Spleen (tissue), 11 donors: ENCODE results near the gene PLS1. TPM values are rescaled to one million over a fixed set of nuclear protein-coding genes. Genes with fewer than 3 reads are reported as not detected.

Experiments
- DNase-seq: peaks from one replicate; pipeline ENCODE4 v3.0.0-alpha.2; 2020
- H3K27ac ChIP-seq, 8 donors: fragments of 200-600 bp; sonication (generic) in 7 of 8; 1 replicate in 4 of 8; 2 replicates in 4 of 8; pipeline versions ENCODE4 v1.5.0 to v1.8.0; 2016 to 2021; ENCODE audit warnings: inconsistent platforms in 4 of 8, mild to moderate bottlenecking in 4 of 8, moderate library complexity in 1 of 8
- H3K27me3 ChIP-seq, 7 donors: fragments of 200-600 bp; sonication (generic) in 6 of 7; replicated peaks in 1 of 7; 1 replicate in 4 of 7; 2 replicates in 3 of 7; pipeline versions ENCODE4 v1.5.0 to v1.8.0; 2016 to 2021; ENCODE audit warnings: inconsistent platforms in 3 of 7, mild to moderate bottlenecking in 1 of 7
- H3K36me3 ChIP-seq, 6 donors: fragments of 200-600 bp; sonication (generic) in 5 of 6; 1 replicate in 4 of 6; 2 replicates in 2 of 6; pipeline versions ENCODE4 v1.5.0 to v1.8.0; 2016 to 2021; ENCODE audit warnings: inconsistent platforms in 2 of 6
- H3K4me1 ChIP-seq, 6 donors: fragments of 200-600 bp; sonication (generic) in 5 of 6; 1 replicate in 3 of 6; 2 replicates in 3 of 6; pipeline versions ENCODE4 v1.5.0 to v1.8.0; 2016 to 2021; ENCODE audit warnings: inconsistent platforms in 3 of 6
- H3K4me3 ChIP-seq, 8 donors: fragments of 200-600 bp; sonication (generic) in 7 of 8; 1 replicate in 4 of 8; 2 replicates in 4 of 8; pipeline versions ENCODE4 v1.5.0 to v1.8.0; 2016 to 2021; ENCODE audit warnings: inconsistent platforms in 4 of 8, mild to moderate bottlenecking in 4 of 8, moderate library complexity in 2 of 8
- H3K9me3 ChIP-seq, 8 donors: fragments of 200-600 bp; sonication (generic) in 7 of 8; 1 replicate in 4 of 8; 2 replicates in 4 of 8; pipeline versions ENCODE4 v1.5.0 to v1.8.0; 2016 to 2021; ENCODE audit warnings: inconsistent platforms in 4 of 8
- POLR2A ChIP-seq, 3 donors: fragments of 450-650 bp; IDR thresholded peaks; one replicate each; pipeline ENCODE4 v1.5.1; 2017; ENCODE audit warnings: antibody characterized with exemption in 3 of 3, mild to moderate bottlenecking in 1 of 3
- POLR2AphosphoS5 ChIP-seq, 3 donors: sonication (generic); formaldehyde crosslinking; IDR thresholded peaks; one replicate each; pipeline ENCODE4 v1.5.1; 2017; ENCODE audit warnings: antibody characterized with exemption in 3 of 3
- WGBS, 5 donors: extraction: QIAGEN DNeasy Blood & Tissue Kit in 3 of 5; methylation state at CpG; one replicate each; pipeline versions ENCODE4 v1.1.5 to v1.1.7; 2013 to 2018; 5-methylcytosine and 5-hydroxymethylcytosine counted together
- intact Hi-C: fragments of 100-400 bp; cut with DNase I; formaldehyde crosslinking; loops from one replicate; pipeline ENCODE4 v1.15.0; 2023; ENCODE audit warnings: low total_unique reads
- polyA plus RNA-seq, 3 donors: library from polyadenylated mRNA; stranded (reverse); fragments of 200-250 nt; gene quantifications; one replicate each; pipeline ENCODE4 v1.2.1, GENCODE V29; 2013
- total RNA-seq, 7 donors: library from RNA; depleted of rRNA in 3 of 7; stranded (reverse); fragments of >200 nt in 3 of 7; fragmentation: NEBNext Ultra II Directional in 4 of 7; extraction: Animal tissue kit (Norgen Biotek cat#: 25700) in 4 of 7; gene quantifications; one replicate each; pipeline versions ENCODE4 v1.1.0 to v1.2.1, GENCODE V29; 2016 to 2021
- TF ChIP-seq, protein P1 (sequence below), 11 experiments: fragments of 200-600 bp in 7 of 11; fragments of 450-650 bp in 4 of 11; sonication (generic) in 4 of 11; IDR thresholded peaks in 8 of 11; conservative IDR thresholded peaks in 3 of 11; 1 replicate in 7 of 11; 2 replicates in 4 of 11; pipeline versions ENCODE4 v1.4.0 to v1.8.0; 2016 to 2021; ENCODE audit warnings: antibody characterized with exemption in 11 of 11, inconsistent platforms in 4 of 11, mild to moderate bottlenecking in 1 of 11
- donor health status: healthy with polysubstance abuse.
- donor health status: DM: no; HTN: no; CAD: no; lungs with moderate emphysema.
- donor health status: DM: no; HTN: no; CAD: no.
- donor health status: Bipolar disorder and iron deficiency.
- donor health status: healthy.
- donor health status: DM: no; HTN: no; CAD: no.
- donor health status: DM: yes; HTN: yes; CAD: no.

Gene PLS1
- total and polyA plus RNA-seq, 10 donors, result 0.09 to 3.0 (median 1.2) TPM

DNA sequence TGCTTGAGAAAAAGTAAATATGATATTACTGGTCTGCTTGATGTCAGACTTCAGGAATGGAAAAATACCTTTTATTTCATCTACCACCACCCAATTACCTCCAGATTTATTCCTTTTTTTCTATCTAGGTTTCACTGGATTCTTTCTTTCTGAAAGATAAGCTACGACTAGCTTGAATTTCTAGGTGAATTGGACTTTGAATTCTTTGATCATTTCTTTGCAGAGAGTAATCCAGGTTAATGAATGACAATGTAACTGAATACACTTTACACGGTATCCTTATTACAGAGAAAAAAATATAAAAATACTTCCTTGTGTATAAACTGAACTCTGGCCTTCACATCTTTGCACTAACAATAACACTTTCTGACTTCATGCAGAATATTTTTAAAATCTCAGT lies 68.1 kb downstream of the PLS1 start:
- TF ChIP-seq, protein P1, sequence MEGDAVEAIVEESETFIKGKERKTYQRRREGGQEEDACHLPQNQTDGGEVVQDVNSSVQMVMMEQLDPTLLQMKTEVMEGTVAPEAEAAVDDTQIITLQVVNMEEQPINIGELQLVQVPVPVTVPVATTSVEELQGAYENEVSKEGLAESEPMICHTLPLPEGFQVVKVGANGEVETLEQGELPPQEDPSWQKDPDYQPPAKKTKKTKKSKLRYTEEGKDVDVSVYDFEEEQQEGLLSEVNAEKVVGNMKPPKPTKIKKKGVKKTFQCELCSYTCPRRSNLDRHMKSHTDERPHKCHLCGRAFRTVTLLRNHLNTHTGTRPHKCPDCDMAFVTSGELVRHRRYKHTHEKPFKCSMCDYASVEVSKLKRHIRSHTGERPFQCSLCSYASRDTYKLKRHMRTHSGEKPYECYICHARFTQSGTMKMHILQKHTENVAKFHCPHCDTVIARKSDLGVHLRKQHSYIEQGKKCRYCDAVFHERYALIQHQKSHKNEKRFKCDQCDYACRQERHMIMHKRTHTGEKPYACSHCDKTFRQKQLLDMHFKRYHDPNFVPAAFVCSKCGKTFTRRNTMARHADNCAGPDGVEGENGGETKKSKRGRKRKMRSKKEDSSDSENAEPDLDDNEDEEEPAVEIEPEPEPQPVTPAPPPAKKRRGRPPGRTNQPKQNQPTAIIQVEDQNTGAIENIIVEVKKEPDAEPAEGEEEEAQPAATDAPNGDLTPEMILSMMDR (IDR thresholded peaks at IDR 0.05 in 8 of 11, conservative IDR thresholded peaks at IDR 0.05 in 3 of 11), result no peak
- TF ChIP-seq POLR2AphosphoS5 (IDR thresholded peaks at IDR 0.05) (no peak), POLR2A (IDR thresholded peaks at IDR 0.05) (no peak)
- no peak overlapping the region for H3K27ac ChIP-seq
- no peaks in the 10 kb centered on the region for H3K9me3 ChIP-seq

DNA sequence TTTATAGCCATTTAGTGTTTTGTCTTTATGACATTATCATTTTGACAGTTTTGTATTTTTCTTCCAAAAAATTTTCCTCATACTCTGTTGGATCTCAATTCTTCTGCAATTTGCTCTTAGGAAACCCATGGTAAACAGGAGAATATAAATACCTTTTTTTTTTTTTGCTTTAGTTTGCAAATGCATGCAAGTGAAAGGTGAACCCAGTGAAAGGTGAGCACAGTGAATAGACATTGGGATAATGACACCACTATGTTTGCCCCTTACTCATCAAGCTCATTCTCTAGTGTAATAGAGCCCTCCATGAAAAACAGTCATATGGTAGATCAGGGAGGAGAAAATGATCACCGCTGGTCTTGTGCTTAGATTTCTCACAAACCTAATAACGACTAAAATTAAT lies 68.6 kb downstream of the PLS1 start:
- 78 to 89% (median 84%) methylated on average over 2 of the region's 2 CpGs for WGBS, 5 donors
- H3K4me3 ChIP-seq, result no peak overlapping the region
- H3K27me3 ChIP-seq, result no peaks in the 10 kb centered on the region
- DNase-seq, result no peak
- intact Hi-C loops, result no loop called here
- no peak for TF ChIP-seq POLR2A (IDR thresholded peaks at IDR 0.05)
- TF ChIP-seq POLR2AphosphoS5 (IDR thresholded peaks at IDR 0.05), result no peak
- TF ChIP-seq, protein P1 (IDR thresholded peaks at IDR 0.05 in 8 of 11, conservative IDR thresholded peaks at IDR 0.05 in 3 of 11), result no peak
- H3K36me3 ChIP-seq, result no peaks in the 10 kb centered on the region
- no peaks in the 10 kb centered on the region for H3K4me1 ChIP-seq
- H3K27ac ChIP-seq, result no peak overlapping the region
- no peaks in the 10 kb centered on the region for H3K9me3 ChIP-seq

More for the DNA sequence above, 68.1 kb downstream of the PLS1 start:
- intact Hi-C loops, result no loop called here
- H3K4me1 ChIP-seq, result no peaks in the 10 kb centered on the region
- H3K36me3 ChIP-seq, result no peaks in the 10 kb centered on the region
- no peak for DNase-seq
- no peaks in the 10 kb centered on the region for H3K27me3 ChIP-seq
- H3K4me3 ChIP-seq, result no peak overlapping the region
- 59 to 94% (median 87%) methylated on average over 2 of the region's 2 CpGs for WGBS, 5 donors

DNA sequence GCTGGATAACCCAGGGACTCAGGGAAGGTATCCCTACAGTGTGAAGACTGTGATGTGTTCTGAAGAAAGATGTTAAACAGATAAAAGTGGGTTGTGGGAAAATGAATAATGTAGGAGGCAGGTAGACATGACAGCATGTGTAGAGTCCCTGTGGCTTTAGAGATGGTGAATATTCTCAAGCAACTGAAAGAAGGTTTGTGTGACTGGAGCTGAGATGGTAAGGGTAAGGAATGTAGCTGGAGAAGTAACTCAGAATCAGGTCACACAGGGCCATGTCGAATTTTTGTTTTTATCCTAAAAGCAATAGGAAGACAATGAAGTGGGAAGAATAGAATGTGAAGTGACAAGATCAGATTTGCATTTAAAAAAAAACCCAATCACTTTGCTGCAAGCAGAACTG lies 73.9 kb downstream of the PLS1 start:
- H3K36me3 ChIP-seq, result no peaks in the 10 kb centered on the region
- no peak overlapping the region for H3K4me3 ChIP-seq
- no peaks in the 10 kb centered on the region for H3K9me3 ChIP-seq
- no peaks in the 10 kb centered on the region for H3K4me1 ChIP-seq
- 45 to 70% (median 63%) methylated on average over 1 of the region's 1 CpG for WGBS, 5 donors
- intact Hi-C loops, result no loop called here
- H3K27me3 ChIP-seq, result no peaks in the 10 kb centered on the region
- TF ChIP-seq POLR2A (IDR thresholded peaks at IDR 0.05) (no peak), POLR2AphosphoS5 (IDR thresholded peaks at IDR 0.05) (no peak)
- TF ChIP-seq, protein P1 (IDR thresholded peaks at IDR 0.05 in 8 of 11, conservative IDR thresholded peaks at IDR 0.05 in 3 of 11), result no peak
- DNase-seq, result no peak
- H3K27ac ChIP-seq, result no peak overlapping the region

DNA sequence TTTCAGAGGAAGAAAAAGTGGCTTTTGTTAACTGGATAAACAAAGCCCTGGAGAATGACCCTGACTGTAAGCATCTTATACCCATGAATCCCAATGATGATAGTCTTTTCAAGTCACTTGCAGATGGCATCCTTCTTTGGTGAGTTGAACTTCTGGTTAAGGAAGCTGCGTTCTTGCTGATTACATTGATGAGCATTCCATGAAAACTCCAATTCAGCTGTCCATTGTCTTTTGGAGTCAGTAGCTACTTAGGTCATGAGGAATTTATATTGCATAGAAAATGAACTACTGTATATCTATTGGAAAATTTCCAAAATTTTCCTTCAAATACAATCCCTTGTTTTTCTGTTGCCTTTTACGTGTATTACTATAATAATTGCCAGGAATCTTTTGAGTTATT lies 80.0 kb downstream of the PLS1 start:
- no peaks in the 10 kb centered on the region for H3K27me3 ChIP-seq
- H3K9me3 ChIP-seq, result no peaks in the 10 kb centered on the region
- 87 to 96% (median 89%) methylated on average over 2 of the region's 2 CpGs for WGBS, 5 donors
- TF ChIP-seq POLR2A (IDR thresholded peaks at IDR 0.05) (no peak), POLR2AphosphoS5 (IDR thresholded peaks at IDR 0.05) (no peak)
- TF ChIP-seq, protein P1 (IDR thresholded peaks at IDR 0.05 in 8 of 11, conservative IDR thresholded peaks at IDR 0.05 in 3 of 11), result no peak
- H3K4me3 ChIP-seq, result no peak overlapping the region
- intact Hi-C loops, result no loop called here
- no peaks in the 10 kb centered on the region for H3K36me3 ChIP-seq
- no peak for DNase-seq
- H3K4me1 ChIP-seq, result no peaks in the 10 kb centered on the region
- H3K27ac ChIP-seq, result no peak overlapping the region
